Mammary epithelial cell (primary cell): Measurements from ENCODE around the gene VASN.

Experiments used
- EZH2 ChIP-seq: IDR thresholded peaks from 2 replicates; pipeline ENCODE4 v1.6.1; 2012; ENCODE audit warnings: low read length, inconsistent platforms, borderline replicate concordance
- TF ChIP-seq, protein P1 (sequence below), 2 donors: IDR thresholded peaks in 1 of 2; conservative IDR thresholded peaks in 1 of 2; 2 replicates each; pipeline ENCODE4 v1.5.1; 2011 to 2012; ENCODE audit warnings: inconsistent platforms in 2 of 2, low read length in 2 of 2, mild to moderate bottlenecking in 2 of 2, control low read depth in 1 of 2, low read depth in 1 of 2; ENCODE audit not compliant: insufficient read depth in 1 of 2; ENCODE audit errors: extremely low read depth in 1 of 2

DNA sequence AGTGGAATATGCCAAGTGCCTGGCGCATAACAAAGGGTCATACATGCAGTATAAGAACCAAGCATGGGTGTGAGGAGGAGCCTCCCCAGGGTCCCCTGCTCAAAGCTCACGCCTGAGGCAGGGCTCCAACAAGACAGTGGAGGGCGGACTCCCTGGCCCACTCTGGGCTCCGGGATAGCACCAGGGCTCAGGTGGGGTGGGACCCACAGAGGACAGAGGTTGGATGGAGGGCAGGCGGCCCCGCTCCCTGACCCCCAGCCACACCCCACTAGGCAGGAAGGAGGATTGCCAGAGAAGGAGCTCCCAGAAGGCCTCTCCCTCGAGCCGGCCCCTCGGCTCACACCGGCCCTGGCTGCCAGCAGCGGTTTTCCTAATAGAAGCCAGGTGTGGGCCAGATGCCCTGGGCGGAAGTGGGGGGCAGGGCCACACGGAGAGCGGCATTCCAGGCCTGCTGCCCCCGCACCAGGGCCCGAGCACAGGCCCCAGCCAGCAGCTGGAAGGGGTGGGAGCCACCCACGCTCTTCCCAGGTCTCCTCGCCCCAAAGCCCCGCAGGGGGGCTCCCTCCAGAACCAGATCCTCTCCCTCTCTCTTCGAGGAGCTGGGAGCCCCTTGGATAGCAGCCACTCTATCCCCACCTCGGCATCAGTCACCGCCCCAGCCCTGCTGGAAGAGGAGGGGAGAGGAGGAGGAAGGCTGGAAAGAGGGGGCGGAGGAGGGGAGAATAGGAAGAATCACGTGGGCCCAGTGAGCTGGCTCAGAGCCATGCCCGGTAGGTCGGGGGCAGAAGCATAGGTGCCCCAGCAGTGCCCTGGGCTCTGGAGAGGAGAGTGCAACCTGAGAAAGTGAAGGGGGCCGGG lies 21.0 kb downstream of the VASN start:
- TF ChIP-seq, protein P1, sequence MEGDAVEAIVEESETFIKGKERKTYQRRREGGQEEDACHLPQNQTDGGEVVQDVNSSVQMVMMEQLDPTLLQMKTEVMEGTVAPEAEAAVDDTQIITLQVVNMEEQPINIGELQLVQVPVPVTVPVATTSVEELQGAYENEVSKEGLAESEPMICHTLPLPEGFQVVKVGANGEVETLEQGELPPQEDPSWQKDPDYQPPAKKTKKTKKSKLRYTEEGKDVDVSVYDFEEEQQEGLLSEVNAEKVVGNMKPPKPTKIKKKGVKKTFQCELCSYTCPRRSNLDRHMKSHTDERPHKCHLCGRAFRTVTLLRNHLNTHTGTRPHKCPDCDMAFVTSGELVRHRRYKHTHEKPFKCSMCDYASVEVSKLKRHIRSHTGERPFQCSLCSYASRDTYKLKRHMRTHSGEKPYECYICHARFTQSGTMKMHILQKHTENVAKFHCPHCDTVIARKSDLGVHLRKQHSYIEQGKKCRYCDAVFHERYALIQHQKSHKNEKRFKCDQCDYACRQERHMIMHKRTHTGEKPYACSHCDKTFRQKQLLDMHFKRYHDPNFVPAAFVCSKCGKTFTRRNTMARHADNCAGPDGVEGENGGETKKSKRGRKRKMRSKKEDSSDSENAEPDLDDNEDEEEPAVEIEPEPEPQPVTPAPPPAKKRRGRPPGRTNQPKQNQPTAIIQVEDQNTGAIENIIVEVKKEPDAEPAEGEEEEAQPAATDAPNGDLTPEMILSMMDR (conservative IDR thresholded peaks at IDR 0.05 in 1 of 2, IDR thresholded peaks at IDR 0.05 in 1 of 2; ENCODE audit: extremely low read depth in 1 of 2, insufficient read depth in 1 of 2, low read depth in 1 of 2, low read length in 2 of 2), result no peak
- no peak for TF ChIP-seq EZH2
